GM23338 (cell line): ENCODE data around the gene C16orf78. TPM values are rescaled to one million over a fixed set of nuclear protein-coding genes. Genes with fewer than 3 reads are reported as not detected.

Source experiments
- ATAC-seq: fragments of 200-7000 bp; cut with Tn5 transposase; 3 replicates; pipeline ENCODE4 v1.9.1; 2020
- DNase-seq: peaks from one replicate; pipeline ENCODE4 v3.0.0-alpha.2; 2015; ENCODE audit warnings: low spot score
- H2AFZ ChIP-seq: fragments of 200-600 bp; sonication (generic); 2 replicates; pipeline ENCODE4 v1.8.0; 2016; ENCODE audit warnings: antibody characterized with exemption, mild to moderate bottlenecking, moderate library complexity
- H3F3A ChIP-seq: fragments of 200-600 bp; sonication (generic); replicated peaks from 2 replicates; pipeline ENCODE4 v1.8.0; 2017; ENCODE audit warnings: antibody characterized with exemption, mixed run types, low read depth
- H3K27ac ChIP-seq: fragments of 200-600 bp; sonication (generic); 2 replicates; pipeline ENCODE4 v1.6.1; 2016; ENCODE audit warnings: low read depth
- H3K27me3 ChIP-seq: fragments of 200-600 bp; sonication (generic); 2 replicates; pipeline ENCODE4 v1.8.0; 2016; ENCODE audit warnings: mild to moderate bottlenecking, mixed run types, moderate library complexity; ENCODE audit not compliant: insufficient read depth
- H3K36me3 ChIP-seq: fragments of 200-600 bp; sonication (generic); 2 replicates; pipeline ENCODE4 v1.8.0; 2016; ENCODE audit warnings: mild to moderate bottlenecking; ENCODE audit not compliant: insufficient read depth
- H3K4me1 ChIP-seq: fragments of 200-600 bp; sonication (generic); 2 replicates; pipeline ENCODE4 v1.8.0; 2016; ENCODE audit warnings: mild to moderate bottlenecking, moderate library complexity; ENCODE audit not compliant: insufficient read depth
- H3K4me2 ChIP-seq: fragments of 200-600 bp; sonication (generic); 2 replicates; pipeline ENCODE4 v1.7.1; 2017; ENCODE audit warnings: mixed run types
- H3K4me3 ChIP-seq: fragments of 200-600 bp; sonication (generic); 2 replicates; pipeline ENCODE4 v1.6.1; 2016; ENCODE audit warnings: mixed run types
- H3K79me2 ChIP-seq: fragments of 200-600 bp; sonication (generic); replicated peaks from 2 replicates; pipeline ENCODE4 v1.8.0; 2017; ENCODE audit warnings: mild to moderate bottlenecking; ENCODE audit not compliant: insufficient read depth
- H3K9me2 ChIP-seq: fragments of 200-600 bp; sonication (generic); 2 replicates; pipeline ENCODE4 v1.8.0; 2017; ENCODE audit not compliant: insufficient read depth
- H4K20me1 ChIP-seq: fragments of 200-600 bp; sonication (generic); replicated peaks from 2 replicates; pipeline ENCODE4 v1.8.0; 2017; ENCODE audit warnings: mild to moderate bottlenecking; ENCODE audit not compliant: insufficient read depth
- H3K27ac Mint-ChIP-seq: 2 replicates; pipeline ENCODE4 v1.8.0; 2020; ENCODE audit warnings: inconsistent platforms, mild to moderate bottlenecking, moderate library complexity, mixed read lengths
- H3K27me3 Mint-ChIP-seq: 3 replicates; pipeline ENCODE4 v1.8.0; 2022; ENCODE audit warnings: low read depth, mild to moderate bottlenecking, moderate library complexity, mixed read lengths, inconsistent platforms; ENCODE audit not compliant: insufficient read depth, poor library complexity
- H3K36me3 Mint-ChIP-seq: 3 replicates; pipeline ENCODE4 v1.8.0; 2021; ENCODE audit warnings: low read depth, mild to moderate bottlenecking, inconsistent platforms, moderate library complexity, mixed read lengths
- H3K4me1 Mint-ChIP-seq: 3 replicates; pipeline ENCODE4 v1.8.0; 2020; ENCODE audit warnings: mild to moderate bottlenecking, inconsistent platforms, mixed read lengths
- H3K4me3 Mint-ChIP-seq: 3 replicates; pipeline ENCODE4 v1.8.0; 2021; ENCODE audit warnings: moderate library complexity, mild to moderate bottlenecking, inconsistent platforms, mixed read lengths
- H3K9me3 Mint-ChIP-seq: 3 replicates; pipeline ENCODE4 v1.8.0; 2020; ENCODE audit warnings: moderate library complexity, mild to moderate bottlenecking, inconsistent platforms, mixed read lengths
- CREB1 ChIP-seq: fragments of 250-450 bp; sonication (Bioruptor Pico); IDR thresholded peaks from 2 replicates; pipeline ENCODE4 v1.5.0; 2020; ENCODE audit warnings: low read depth, mild to moderate bottlenecking, moderate library complexity
- EZH2 ChIP-seq: fragments of 200-600 bp; sonication (generic); IDR thresholded peaks from one replicate; pipeline ENCODE4 v1.8.0; 2017; ENCODE audit warnings: antibody characterized with exemption, mild to moderate bottlenecking, low read depth; ENCODE audit not compliant: unreplicated experiment
- EZH2phosphoT487 ChIP-seq: fragments of 200-600 bp; sonication (generic); IDR thresholded peaks from one replicate; pipeline ENCODE4 v1.8.1; 2018; ENCODE audit warnings: antibody characterized with exemption; ENCODE audit not compliant: unreplicated experiment
- JUNB ChIP-seq: IDR thresholded peaks from one replicate; pipeline ENCODE4 v1.6.1; 2016; ENCODE audit warnings: antibody characterized with exemption; ENCODE audit not compliant: unreplicated experiment
- NANOG ChIP-seq: IDR thresholded peaks from 2 replicates; pipeline ENCODE4 v1.6.1; 2016; ENCODE audit warnings: antibody characterized with exemption, borderline replicate concordance
- POLR2AphosphoS5 ChIP-seq: IDR thresholded peaks from 2 replicates; pipeline ENCODE4 v1.6.1; 2016; ENCODE audit warnings: antibody characterized with exemption, low read depth
- STAT1 ChIP-seq: IDR thresholded peaks from one replicate; pipeline ENCODE4 v1.6.1; 2016; ENCODE audit warnings: antibody characterized with exemption; ENCODE audit not compliant: unreplicated experiment
- ZNF114 ChIP-seq: fragments of 250-450 bp; sonication (Bioruptor Pico); IDR thresholded peaks from 2 replicates; pipeline ENCODE4 v1.5.0; 2020; ENCODE audit warnings: mild to moderate bottlenecking, moderate library complexity
- ZNF331 ChIP-seq: fragments of 250-450 bp; sonication (Bioruptor Pico); IDR thresholded peaks from 2 replicates; pipeline ENCODE4 v1.5.0; 2020; ENCODE audit warnings: low read depth, mild to moderate bottlenecking, moderate library complexity
- polyA plus RNA-seq: library from polyadenylated mRNA; unstranded; fragments of >200 nt; fragmentation: Nextera tagmentation; extraction: Ambion mirVana; gene quantifications from 2 replicates; pipeline ENCODE4 v1.2.1, GENCODE V29; 2016
- total RNA-seq: library from RNA; depleted of rRNA; stranded (reverse); fragments of >200 nt; shearing (Covaris generic); gene quantifications from 2 replicates; pipeline ENCODE4 v1.2.3, GENCODE V29; 2014
- TF ChIP-seq, protein P1 (sequence below), 2 experiments: fragments of 200-600 bp in 1 of 2; sonication (generic) in 1 of 2; conservative IDR thresholded peaks; 2 replicates each; pipeline versions ENCODE4 v1.5.1 to v1.6.1; 2016 to 2017; ENCODE audit warnings: antibody characterized with exemption in 2 of 2, low read depth in 2 of 2, mild to moderate bottlenecking in 2 of 2, moderate library complexity in 1 of 2
- TF ChIP-seq, protein P2 (sequence below): fragments of 250-450 bp; sonication (Bioruptor Pico); IDR thresholded peaks from 2 replicates; pipeline ENCODE4 v1.5.0; 2020; ENCODE audit warnings: mild to moderate bottlenecking, moderate library complexity
- TF ChIP-seq, protein P3 (sequence below): IDR thresholded peaks from one replicate; pipeline ENCODE4 v1.6.1; 2018; ENCODE audit warnings: antibody characterized with exemption; ENCODE audit not compliant: unreplicated experiment
- TF ChIP-seq, protein P4 (sequence below): IDR thresholded peaks from 2 replicates; pipeline ENCODE4 v1.6.1; 2016; ENCODE audit warnings: antibody characterized with exemption

C16orf78 gene
- total and polyA plus RNA-seq, 2 experiments from 2014 or later = not detected

DNA sequence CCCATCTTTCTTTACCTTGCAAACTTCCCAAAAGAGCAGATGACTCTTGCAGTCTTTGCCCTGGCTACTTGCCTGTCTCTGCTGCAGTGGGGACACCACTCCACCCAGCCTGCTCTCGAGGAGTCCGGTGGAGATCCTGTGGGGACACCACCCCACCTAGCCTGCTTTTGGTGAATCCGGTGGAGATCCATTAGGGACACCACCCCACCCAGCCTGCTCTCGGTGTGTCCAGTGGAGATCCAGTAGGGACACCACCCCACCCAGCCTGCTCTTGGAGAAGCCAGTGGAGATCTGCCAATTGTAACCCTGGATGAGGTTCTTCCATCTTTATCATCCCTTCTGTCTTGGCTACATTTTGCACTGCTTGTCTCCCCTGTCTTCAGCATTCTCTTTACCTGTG lies 54.2 kb downstream of the C16orf78 start:
- no peaks in the 10 kb centered on the region for H3K36me3 ChIP-seq
- H3K27me3 Mint-ChIP-seq = peaks cover 6% of the 10 kb centered on the region
- H3K4me2 ChIP-seq = no peak overlapping the region
- no peaks in the 10 kb centered on the region for H3K27me3 ChIP-seq
- H3K4me3 ChIP-seq = no peak overlapping the region
- H3K36me3 Mint-ChIP-seq = peaks cover 4% of the 10 kb centered on the region; the same call in 1 of the 3 replicates
- H3K9me2 ChIP-seq = no peaks in the 10 kb centered on the region
- DNase-seq (no peak), ATAC-seq (no peak)
- H3K9me3 Mint-ChIP-seq = peaks cover 8% of the 10 kb centered on the region
- H3K27ac ChIP-seq = no peak overlapping the region
- no peaks in the 10 kb centered on the region for H4K20me1 ChIP-seq
- no peak overlapping the region for H2AFZ ChIP-seq
- no peaks in the 10 kb centered on the region for H3F3A ChIP-seq
- no peak overlapping the region for H3K4me3 Mint-ChIP-seq
- H3K27ac Mint-ChIP-seq = no peak overlapping the region
- no peaks in the 10 kb centered on the region for H3K79me2 ChIP-seq
- no peaks in the 10 kb centered on the region for H3K4me1 ChIP-seq
- H3K4me1 Mint-ChIP-seq = no peaks in the 10 kb centered on the region
- TF ChIP-seq POLR2AphosphoS5 (no peak), EZH2 (no peak), NANOG (no peak), ZNF331 (CRISPR knock-in tag) (no peak), ZNF114 (no peak), JUNB (no peak), STAT1 (no peak), EZH2phosphoT487 (no peak), CREB1 (no peak)
- TF ChIP-seq, protein P1, sequence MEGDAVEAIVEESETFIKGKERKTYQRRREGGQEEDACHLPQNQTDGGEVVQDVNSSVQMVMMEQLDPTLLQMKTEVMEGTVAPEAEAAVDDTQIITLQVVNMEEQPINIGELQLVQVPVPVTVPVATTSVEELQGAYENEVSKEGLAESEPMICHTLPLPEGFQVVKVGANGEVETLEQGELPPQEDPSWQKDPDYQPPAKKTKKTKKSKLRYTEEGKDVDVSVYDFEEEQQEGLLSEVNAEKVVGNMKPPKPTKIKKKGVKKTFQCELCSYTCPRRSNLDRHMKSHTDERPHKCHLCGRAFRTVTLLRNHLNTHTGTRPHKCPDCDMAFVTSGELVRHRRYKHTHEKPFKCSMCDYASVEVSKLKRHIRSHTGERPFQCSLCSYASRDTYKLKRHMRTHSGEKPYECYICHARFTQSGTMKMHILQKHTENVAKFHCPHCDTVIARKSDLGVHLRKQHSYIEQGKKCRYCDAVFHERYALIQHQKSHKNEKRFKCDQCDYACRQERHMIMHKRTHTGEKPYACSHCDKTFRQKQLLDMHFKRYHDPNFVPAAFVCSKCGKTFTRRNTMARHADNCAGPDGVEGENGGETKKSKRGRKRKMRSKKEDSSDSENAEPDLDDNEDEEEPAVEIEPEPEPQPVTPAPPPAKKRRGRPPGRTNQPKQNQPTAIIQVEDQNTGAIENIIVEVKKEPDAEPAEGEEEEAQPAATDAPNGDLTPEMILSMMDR (conservative IDR thresholded peaks at IDR 0.05; ENCODE audit: low read depth in 2 of 2) = no peak
- TF ChIP-seq, protein P2, sequence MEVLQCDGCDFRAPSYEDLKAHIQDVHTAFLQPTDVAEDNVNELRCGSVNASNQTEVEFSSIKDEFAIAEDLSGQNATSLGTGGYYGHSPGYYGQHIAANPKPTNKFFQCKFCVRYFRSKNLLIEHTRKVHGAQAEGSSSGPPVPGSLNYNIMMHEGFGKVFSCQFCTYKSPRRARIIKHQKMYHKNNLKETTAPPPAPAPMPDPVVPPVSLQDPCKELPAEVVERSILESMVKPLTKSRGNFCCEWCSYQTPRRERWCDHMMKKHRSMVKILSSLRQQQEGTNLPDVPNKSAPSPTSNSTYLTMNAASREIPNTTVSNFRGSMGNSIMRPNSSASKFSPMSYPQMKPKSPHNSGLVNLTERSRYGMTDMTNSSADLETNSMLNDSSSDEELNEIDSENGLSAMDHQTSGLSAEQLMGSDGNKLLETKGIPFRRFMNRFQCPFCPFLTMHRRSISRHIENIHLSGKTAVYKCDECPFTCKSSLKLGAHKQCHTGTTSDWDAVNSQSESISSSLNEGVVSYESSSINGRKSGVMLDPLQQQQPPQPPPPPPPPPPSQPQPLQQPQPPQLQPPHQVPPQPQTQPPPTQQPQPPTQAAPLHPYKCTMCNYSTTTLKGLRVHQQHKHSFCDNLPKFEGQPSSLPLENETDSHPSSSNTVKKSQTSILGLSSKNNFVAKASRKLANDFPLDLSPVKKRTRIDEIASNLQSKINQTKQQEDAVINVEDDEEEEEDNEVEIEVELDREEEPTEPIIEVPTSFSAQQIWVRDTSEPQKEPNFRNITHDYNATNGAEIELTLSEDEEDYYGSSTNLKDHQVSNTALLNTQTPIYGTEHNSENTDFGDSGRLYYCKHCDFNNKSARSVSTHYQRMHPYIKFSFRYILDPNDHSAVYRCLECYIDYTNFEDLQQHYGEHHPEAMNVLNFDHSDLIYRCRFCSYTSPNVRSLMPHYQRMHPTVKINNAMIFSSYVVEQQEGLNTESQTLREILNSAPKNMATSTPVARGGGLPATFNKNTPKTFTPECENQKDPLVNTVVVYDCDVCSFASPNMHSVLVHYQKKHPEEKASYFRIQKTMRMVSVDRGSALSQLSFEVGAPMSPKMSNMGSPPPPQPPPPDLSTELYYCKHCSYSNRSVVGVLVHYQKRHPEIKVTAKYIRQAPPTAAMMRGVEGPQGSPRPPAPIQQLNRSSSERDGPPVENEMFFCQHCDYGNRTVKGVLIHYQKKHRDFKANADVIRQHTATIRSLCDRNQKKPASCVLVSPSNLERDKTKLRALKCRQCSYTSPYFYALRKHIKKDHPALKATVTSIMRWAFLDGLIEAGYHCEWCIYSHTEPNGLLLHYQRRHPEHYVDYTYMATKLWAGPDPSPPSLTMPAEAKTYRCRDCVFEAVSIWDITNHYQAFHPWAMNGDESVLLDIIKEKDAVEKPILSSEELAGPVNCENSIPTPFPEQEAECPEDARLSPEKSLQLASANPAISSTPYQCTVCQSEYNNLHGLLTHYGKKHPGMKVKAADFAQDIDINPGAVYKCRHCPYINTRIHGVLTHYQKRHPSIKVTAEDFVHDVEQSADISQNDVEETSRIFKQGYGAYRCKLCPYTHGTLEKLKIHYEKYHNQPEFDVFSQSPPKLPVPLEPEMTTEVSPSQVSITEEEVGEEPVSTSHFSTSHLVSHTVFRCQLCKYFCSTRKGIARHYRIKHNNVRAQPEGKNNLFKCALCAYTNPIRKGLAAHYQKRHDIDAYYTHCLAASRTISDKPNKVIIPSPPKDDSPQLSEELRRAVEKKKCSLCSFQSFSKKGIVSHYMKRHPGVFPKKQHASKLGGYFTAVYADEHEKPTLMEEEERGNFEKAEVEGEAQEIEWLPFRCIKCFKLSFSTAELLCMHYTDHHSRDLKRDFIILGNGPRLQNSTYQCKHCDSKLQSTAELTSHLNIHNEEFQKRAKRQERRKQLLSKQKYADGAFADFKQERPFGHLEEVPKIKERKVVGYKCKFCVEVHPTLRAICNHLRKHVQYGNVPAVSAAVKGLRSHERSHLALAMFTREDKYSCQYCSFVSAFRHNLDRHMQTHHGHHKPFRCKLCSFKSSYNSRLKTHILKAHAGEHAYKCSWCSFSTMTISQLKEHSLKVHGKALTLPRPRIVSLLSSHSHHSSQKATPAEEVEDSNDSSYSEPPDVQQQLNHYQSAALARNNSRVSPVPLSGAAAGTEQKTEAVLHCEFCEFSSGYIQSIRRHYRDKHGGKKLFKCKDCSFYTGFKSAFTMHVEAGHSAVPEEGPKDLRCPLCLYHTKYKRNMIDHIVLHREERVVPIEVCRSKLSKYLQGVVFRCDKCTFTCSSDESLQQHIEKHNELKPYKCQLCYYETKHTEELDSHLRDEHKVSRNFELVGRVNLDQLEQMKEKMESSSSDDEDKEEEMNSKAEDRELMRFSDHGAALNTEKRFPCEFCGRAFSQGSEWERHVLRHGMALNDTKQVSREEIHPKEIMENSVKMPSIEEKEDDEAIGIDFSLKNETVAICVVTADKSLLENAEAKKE = no peak
- TF ChIP-seq, protein P3, sequence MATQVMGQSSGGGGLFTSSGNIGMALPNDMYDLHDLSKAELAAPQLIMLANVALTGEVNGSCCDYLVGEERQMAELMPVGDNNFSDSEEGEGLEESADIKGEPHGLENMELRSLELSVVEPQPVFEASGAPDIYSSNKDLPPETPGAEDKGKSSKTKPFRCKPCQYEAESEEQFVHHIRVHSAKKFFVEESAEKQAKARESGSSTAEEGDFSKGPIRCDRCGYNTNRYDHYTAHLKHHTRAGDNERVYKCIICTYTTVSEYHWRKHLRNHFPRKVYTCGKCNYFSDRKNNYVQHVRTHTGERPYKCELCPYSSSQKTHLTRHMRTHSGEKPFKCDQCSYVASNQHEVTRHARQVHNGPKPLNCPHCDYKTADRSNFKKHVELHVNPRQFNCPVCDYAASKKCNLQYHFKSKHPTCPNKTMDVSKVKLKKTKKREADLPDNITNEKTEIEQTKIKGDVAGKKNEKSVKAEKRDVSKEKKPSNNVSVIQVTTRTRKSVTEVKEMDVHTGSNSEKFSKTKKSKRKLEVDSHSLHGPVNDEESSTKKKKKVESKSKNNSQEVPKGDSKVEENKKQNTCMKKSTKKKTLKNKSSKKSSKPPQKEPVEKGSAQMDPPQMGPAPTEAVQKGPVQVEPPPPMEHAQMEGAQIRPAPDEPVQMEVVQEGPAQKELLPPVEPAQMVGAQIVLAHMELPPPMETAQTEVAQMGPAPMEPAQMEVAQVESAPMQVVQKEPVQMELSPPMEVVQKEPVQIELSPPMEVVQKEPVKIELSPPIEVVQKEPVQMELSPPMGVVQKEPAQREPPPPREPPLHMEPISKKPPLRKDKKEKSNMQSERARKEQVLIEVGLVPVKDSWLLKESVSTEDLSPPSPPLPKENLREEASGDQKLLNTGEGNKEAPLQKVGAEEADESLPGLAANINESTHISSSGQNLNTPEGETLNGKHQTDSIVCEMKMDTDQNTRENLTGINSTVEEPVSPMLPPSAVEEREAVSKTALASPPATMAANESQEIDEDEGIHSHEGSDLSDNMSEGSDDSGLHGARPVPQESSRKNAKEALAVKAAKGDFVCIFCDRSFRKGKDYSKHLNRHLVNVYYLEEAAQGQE = no peak
- TF ChIP-seq, protein P4, sequence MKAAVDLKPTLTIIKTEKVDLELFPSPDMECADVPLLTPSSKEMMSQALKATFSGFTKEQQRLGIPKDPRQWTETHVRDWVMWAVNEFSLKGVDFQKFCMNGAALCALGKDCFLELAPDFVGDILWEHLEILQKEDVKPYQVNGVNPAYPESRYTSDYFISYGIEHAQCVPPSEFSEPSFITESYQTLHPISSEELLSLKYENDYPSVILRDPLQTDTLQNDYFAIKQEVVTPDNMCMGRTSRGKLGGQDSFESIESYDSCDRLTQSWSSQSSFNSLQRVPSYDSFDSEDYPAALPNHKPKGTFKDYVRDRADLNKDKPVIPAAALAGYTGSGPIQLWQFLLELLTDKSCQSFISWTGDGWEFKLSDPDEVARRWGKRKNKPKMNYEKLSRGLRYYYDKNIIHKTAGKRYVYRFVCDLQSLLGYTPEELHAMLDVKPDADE = no peak
